Measurements from ENCODE around the gene EMP1.

DNA sequence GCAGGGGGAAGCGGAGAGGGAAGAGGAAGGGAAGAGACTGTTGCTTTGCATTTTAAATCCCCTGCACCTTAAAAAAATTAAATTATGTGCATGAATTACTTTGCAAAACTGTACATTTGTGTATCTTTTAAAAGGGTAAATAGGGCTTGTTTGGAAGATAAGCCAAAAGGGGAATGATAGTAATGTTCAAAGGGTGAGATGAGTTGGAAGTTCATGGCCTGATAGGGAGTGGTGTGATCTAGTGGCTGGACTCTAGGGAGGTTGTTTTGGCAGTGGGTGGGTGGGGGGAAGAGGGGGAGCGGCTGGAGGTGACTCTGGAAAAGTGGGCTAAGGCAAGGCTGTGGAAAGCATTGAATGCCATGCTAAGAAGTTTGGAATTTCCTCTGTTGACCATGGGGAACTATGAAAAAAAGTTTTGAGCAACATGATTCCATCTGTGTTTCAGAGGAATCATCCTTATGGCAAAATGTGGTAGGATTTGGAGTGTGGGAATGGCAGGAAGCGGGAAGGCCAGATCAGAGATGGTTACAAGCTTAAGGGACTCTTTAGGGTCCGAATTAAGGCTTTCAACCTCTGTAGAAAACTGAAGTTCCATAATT is 25.5 kb upstream of the EMP1 start:
- TF ChIP-seq, protein P1, sequence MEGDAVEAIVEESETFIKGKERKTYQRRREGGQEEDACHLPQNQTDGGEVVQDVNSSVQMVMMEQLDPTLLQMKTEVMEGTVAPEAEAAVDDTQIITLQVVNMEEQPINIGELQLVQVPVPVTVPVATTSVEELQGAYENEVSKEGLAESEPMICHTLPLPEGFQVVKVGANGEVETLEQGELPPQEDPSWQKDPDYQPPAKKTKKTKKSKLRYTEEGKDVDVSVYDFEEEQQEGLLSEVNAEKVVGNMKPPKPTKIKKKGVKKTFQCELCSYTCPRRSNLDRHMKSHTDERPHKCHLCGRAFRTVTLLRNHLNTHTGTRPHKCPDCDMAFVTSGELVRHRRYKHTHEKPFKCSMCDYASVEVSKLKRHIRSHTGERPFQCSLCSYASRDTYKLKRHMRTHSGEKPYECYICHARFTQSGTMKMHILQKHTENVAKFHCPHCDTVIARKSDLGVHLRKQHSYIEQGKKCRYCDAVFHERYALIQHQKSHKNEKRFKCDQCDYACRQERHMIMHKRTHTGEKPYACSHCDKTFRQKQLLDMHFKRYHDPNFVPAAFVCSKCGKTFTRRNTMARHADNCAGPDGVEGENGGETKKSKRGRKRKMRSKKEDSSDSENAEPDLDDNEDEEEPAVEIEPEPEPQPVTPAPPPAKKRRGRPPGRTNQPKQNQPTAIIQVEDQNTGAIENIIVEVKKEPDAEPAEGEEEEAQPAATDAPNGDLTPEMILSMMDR (IDR thresholded peaks at IDR 0.05; ENCODE audit: low read length) = no peak
- TF ChIP-seq EZH2 (IDR thresholded peaks at IDR 0.05; ENCODE audit: borderline replicate concordance, low read length) = no peak
